SKM-1 (cell line): ENCODE results near the gene CRISPLD2.

ENCODE experiments used
- DNase-seq: peaks from one replicate; lab custom pipeline; 2025; ENCODE audit not compliant: unreplicated experiment; lab: John Stamatoyannopoulos, UW

The CRISPLD2 gene

GRCh38 chr16:84907051-84907450, 87.3 kb downstream of the CRISPLD2 start:
- no peak for DNase-seq

GRCh38 chr16:84907575-84907974, 87.8 kb downstream of the CRISPLD2 start:
- no peak for DNase-seq

- no peak for DNase-seq
These were observed 89.8 kb downstream of the CRISPLD2 start for GRCh38 chr16:84909476-84910085.

GRCh38 chr16:84911486-84912216, 91.9 kb downstream of the CRISPLD2 start:
- DNase-seq = no peak

- no peak for DNase-seq
These were observed 93.5 kb downstream of the CRISPLD2 start for GRCh38 chr16:84913315-84913714.

- no peak for DNase-seq
These were observed 94.5 kb downstream of the CRISPLD2 start for GRCh38 chr16:84914273-84914672.

DNA sequence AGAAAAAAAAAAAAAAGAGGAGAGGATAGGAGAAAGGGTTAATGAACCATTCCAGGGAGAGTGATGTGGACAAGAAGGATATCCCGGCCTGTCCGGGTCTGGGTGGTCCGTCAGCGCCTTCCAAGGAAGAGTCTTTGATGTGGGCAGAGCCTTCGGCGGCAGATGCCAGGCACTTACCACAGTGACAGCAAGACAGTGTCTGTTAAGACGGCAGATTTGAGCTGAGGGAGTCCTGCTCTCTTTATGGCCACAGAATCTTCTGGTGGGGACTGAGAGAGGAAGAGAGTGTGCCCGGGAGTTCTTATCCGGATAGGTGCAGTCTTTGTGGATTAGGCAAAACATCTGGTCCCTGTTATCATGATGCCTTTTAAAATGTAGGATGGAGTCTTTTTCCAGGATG, 96.4 kb downstream of the CRISPLD2 start:
- DNase-seq = no peak

GRCh38 chr16:84916850-84917249, 97.1 kb downstream of the CRISPLD2 start:
- no peak for DNase-seq

DNA sequence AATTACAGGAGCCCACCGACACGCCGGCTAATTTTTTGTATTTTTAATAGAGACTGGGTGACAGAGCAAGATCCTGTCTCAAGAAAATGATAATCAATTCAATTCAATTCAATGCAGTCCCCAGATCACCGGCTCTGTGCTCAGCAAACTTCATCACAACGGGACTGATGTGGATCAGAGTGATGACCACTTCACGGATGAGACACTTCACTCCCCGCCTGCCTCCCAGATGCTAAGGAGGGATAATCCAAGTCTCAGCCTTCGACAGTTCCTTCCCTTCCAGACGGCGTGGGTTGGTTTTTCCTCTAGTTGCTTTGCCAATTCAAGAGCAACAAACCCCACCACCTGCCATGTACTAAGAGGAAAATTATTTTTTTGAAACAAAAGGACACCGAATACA, 97.7 kb downstream of the CRISPLD2 start:
- DNase-seq = no peak

- DNase-seq = no peak
These were observed 98.5 kb downstream of the CRISPLD2 start for GRCh38 chr16:84918006-84918909.

DNA sequence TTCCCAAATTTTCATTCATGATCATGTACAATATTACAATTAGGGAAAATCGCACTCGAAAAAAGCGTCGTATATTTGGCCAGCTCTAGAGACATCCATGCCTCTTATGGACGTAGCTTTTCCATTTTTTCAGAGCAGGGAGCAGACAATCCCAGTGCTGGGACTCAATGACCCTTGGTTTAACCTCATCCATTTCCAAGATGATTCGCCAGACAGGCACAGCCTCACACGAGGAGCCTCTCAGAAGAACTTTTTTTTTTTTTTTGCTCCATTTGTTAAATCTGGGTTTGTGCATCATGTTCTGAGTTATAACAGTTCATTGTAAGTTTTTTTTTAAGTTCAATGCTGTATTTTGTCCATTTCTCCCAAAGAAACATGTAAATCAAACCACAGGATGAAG, 99.5 kb downstream of the CRISPLD2 start:
- DNase-seq = no peak

GRCh38 chr16:84919708-84920107, 99.9 kb downstream of the CRISPLD2 start:
- no peak for DNase-seq

DNA sequence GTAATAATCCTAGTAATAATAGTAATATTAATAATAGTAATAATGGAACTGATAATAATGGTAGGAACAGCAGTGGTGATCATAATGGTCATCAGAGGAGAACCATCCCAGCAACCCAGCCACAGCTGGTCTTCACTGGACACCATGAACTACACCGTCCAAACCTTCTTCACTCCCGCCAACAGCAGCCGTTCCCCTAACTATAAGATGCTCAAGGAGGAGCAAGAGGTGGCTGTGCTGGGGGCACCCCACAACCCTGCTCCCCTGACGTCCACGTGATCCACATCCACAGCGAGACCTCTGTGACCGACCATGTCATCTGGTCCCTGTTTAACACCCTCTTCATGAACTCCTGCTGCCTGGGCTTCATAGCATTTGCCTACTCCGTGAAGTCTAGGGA, 100.5 kb downstream of the CRISPLD2 start:
- DNase-seq = no peak

GRCh38 chr16:84922351-84923120, 102.8 kb downstream of the CRISPLD2 start:
- no peak for DNase-seq

- no peak for DNase-seq
These were observed 104.7 kb downstream of the CRISPLD2 start for GRCh38 chr16:84924331-84925091.

DNA sequence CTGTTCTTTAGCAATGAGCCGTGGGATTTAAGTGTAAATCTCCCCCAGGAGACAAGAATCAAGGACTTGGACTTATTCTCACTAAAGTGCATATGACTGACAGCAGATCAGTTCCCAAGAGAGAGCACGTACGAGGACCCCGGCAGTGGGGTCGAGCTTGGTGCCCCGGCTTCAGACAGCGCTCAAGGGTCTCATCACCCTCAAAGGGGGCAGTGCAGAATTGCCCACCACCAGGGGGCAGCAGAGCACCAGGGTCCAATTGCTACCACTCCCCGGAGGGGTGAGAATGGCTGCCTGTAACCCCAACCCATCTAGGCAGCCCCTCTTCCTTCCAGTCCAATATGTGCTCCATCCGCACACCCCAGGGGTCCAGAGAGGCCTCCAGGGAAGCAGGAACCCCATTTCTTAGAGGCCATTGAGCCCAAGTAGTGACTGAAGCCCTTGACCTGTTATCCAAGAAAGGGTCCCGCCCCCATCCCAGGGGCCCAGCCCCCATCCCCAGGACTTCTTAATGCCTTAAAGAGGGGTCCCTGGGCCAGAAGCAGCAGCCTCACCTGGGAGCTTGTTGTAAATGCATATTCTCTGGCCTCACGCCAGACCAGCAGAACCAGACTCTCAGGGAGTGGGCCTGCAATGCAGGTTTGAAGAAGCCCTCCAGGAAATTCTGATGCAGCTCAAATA, 105.4 kb downstream of the CRISPLD2 start:
- peak; percentile 22 for DNase-seq

DNA sequence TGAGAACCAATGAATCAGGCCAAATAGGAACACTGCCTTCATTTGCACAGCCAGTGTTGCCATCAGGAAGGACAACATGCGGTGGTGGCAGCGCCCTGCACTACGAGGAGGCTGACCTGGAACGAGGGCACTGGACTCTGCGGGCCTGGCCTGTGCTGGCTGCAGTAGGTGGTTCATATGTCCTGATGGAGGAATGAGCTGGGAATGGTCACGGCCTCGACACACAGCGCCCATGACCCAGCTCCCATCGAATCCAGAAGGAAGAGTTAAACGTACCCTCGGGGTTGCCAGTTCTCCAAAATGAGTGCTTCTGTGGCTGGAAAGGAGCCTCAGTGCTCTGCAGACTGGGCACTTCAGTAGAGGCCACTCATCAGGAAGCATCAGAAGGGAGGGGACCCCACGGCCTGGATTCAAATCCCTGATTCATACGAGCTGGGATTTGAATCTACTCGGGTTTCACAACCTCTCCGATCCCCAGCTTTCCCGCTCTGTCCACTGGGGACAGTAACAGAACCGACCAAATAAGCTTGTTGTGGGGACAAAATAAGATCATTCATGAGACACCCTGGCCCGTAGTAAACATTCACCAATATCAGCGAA, 106.1 kb downstream of the CRISPLD2 start:
- no peak for DNase-seq

- DNase-seq = no peak
These were observed 106.7 kb downstream of the CRISPLD2 start for GRCh38 chr16:84926462-84926861.
